ENCODE results near the gene SLC35A5.

DNA sequence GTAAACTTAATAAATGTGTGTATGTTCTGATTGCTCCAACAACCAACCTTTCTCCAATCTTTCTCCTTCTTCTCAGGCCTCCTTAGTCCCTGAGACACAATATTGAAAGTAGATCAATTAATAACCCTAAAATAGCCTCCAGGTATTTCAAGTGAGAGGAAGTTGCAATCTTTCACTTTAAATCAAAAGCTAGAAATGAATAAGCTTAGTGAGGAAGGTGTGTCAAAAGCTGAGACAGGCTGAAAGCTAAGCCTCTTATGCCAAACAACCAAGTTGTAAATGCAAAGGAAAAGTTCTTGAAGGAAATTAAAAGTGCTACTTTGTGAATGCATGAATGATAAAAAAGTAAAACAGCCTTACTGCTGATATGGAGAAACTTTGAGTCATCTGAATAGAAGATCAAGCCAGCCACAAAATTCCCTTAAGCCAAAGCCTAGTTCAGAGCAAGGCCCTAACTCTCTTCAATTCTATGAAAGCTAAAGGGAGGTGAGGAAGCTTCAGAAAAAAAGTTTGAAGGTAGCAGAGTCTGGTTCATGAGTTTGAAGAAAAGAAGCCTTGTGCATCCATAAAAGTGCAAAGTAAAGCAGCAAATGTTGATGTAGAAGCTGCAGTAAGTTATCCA is 40.5 kb downstream of the SLC35A5 start:
- TF ChIP-seq, protein P1, sequence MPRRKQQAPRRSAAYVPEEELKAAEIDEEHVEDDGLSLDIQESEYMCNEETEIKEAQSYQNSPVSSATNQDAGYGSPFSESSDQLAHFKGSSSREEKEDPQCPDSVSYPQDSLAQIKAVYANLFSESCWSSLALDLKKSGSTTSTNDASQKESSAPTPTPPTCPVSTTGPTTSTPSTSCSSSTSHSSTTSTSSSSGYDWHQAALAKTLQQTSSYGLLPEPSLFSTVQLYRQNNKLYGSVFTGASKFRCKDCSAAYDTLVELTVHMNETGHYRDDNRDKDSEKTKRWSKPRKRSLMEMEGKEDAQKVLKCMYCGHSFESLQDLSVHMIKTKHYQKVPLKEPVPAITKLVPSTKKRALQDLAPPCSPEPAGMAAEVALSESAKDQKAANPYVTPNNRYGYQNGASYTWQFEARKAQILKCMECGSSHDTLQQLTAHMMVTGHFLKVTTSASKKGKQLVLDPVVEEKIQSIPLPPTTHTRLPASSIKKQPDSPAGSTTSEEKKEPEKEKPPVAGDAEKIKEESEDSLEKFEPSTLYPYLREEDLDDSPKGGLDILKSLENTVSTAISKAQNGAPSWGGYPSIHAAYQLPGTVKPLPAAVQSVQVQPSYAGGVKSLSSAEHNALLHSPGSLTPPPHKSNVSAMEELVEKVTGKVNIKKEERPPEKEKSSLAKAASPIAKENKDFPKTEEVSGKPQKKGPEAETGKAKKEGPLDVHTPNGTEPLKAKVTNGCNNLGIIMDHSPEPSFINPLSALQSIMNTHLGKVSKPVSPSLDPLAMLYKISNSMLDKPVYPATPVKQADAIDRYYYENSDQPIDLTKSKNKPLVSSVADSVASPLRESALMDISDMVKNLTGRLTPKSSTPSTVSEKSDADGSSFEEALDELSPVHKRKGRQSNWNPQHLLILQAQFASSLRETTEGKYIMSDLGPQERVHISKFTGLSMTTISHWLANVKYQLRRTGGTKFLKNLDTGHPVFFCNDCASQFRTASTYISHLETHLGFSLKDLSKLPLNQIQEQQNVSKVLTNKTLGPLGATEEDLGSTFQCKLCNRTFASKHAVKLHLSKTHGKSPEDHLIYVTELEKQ (tag by site-specific recombination; IDR thresholded peaks at IDR 0.05; ENCODE audit: borderline replicate concordance), result no peak
- no peak for TF ChIP-seq KLF10 (tag by site-specific recombination; IDR thresholded peaks at IDR 0.05)
- TF ChIP-seq, protein P2, sequence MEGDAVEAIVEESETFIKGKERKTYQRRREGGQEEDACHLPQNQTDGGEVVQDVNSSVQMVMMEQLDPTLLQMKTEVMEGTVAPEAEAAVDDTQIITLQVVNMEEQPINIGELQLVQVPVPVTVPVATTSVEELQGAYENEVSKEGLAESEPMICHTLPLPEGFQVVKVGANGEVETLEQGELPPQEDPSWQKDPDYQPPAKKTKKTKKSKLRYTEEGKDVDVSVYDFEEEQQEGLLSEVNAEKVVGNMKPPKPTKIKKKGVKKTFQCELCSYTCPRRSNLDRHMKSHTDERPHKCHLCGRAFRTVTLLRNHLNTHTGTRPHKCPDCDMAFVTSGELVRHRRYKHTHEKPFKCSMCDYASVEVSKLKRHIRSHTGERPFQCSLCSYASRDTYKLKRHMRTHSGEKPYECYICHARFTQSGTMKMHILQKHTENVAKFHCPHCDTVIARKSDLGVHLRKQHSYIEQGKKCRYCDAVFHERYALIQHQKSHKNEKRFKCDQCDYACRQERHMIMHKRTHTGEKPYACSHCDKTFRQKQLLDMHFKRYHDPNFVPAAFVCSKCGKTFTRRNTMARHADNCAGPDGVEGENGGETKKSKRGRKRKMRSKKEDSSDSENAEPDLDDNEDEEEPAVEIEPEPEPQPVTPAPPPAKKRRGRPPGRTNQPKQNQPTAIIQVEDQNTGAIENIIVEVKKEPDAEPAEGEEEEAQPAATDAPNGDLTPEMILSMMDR (tag by site-specific recombination; IDR thresholded peaks at IDR 0.05), result no peak
- no peak for TF ChIP-seq ZNF548 (tag by site-specific recombination; IDR thresholded peaks at IDR 0.05)

Measured in HEK293 (cell line).